IMR-90 (cell line): ENCODE data around the gene UGT1A3. TPM values are rescaled to one million over a fixed set of nuclear protein-coding genes. Genes with fewer than 3 reads are reported as not detected.

Source experiments
- ATAC-seq: fragments of 200-7000 bp; cut with Tn5 transposase; 2 replicates; pipeline ENCODE4 v1.9.1; 2020; ENCODE audit warnings: low read depth, mild to moderate bottlenecking, moderate library complexity
- BruUV-seq: library from RNA; stranded (reverse); fragments of 400-500 nt; replicated peaks from 2 replicates; lab custom pipeline; 2021; lab: Mats Ljungman, UMichigan
- CTCF ChIA-PET: fragments of 300-600 bp; formaldehyde crosslinking; extraction: SDS; loops from one replicate; lab custom pipeline; 2021; ENCODE audit warnings: antibody characterized with exemption; lab: Yijun Ruan, JAX
- POLR2A ChIA-PET: fragments of 300-600 bp; sonication (Branson Sonifier 250); formaldehyde crosslinking; loops from one replicate; lab custom pipeline; 2022; ENCODE audit warnings: antibody characterized with exemption; ENCODE audit not compliant: unreplicated experiment; lab: Charles Lee
- DNase-seq: peaks from one replicate; pipeline ENCODE4 v3.0.0; 2013
- H2AFZ ChIP-seq: replicated peaks from 2 replicates; pipeline ENCODE3; 2013; ENCODE audit warnings: low read length, mild to moderate bottlenecking; ENCODE audit not compliant: poor library complexity
- H2AK5ac ChIP-seq: 2 replicates; pipeline ENCODE4 v1.6.1; 2013; ENCODE audit warnings: low read depth, low read length, inconsistent platforms
- H2AK9ac ChIP-seq: replicated peaks from 2 replicates; pipeline ENCODE3; 2013; ENCODE audit warnings: mild to moderate bottlenecking, low read depth, low read length, moderate library complexity; ENCODE audit not compliant: poor library complexity
- H2BK120ac ChIP-seq: 2 replicates; pipeline ENCODE4 v1.6.1; 2013; ENCODE audit warnings: low read depth, low read length, inconsistent platforms
- H2BK15ac ChIP-seq: 3 replicates; pipeline ENCODE4 v1.6.1; 2013; ENCODE audit warnings: low read depth, low read length, inconsistent platforms
- H2BK20ac ChIP-seq: 2 replicates; pipeline ENCODE4 v1.6.1; 2013; ENCODE audit warnings: low read depth, mild to moderate bottlenecking, inconsistent platforms, low read length, moderate library complexity
- H2BK5ac ChIP-seq: 2 replicates; pipeline ENCODE4 v1.6.1; 2013; ENCODE audit warnings: mild to moderate bottlenecking, low read depth, low read length, inconsistent platforms; ENCODE audit not compliant: poor library complexity, severe bottlenecking
- H3K14ac ChIP-seq: replicated peaks from 2 replicates; pipeline ENCODE4 v1.6.1; 2013; ENCODE audit warnings: low read depth, low read length, inconsistent platforms
- H3K18ac ChIP-seq: 2 replicates; pipeline ENCODE4 v1.6.1; 2013; ENCODE audit warnings: low read depth, low read length, control low read depth
- H3K23ac ChIP-seq: 2 replicates; pipeline ENCODE4 v1.6.1; 2013; ENCODE audit warnings: low read depth, low read length, inconsistent platforms
- H3K27ac ChIP-seq: 2 replicates; pipeline ENCODE4 v1.5.1; 2013; ENCODE audit warnings: mild to moderate bottlenecking, control low read depth, low read length; ENCODE audit not compliant: insufficient read depth
- H3K27me3 ChIP-seq: 2 replicates; pipeline ENCODE4 v1.6.1; 2013; ENCODE audit warnings: low read length; ENCODE audit not compliant: control insufficient read depth, insufficient read depth
- H3K36me3 ChIP-seq: 2 replicates; pipeline ENCODE4 v1.6.1; 2013; ENCODE audit warnings: low read length, mixed read lengths; ENCODE audit not compliant: control insufficient read depth, insufficient read depth
- H3K4ac ChIP-seq: 2 replicates; pipeline ENCODE4 v1.6.1; 2013; ENCODE audit warnings: low read depth, low read length, inconsistent platforms
- H3K4me1 ChIP-seq: 2 replicates; pipeline ENCODE4 v1.6.1; 2013; ENCODE audit warnings: low read length, mixed read lengths; ENCODE audit not compliant: control insufficient read depth, insufficient read depth
- H3K4me2 ChIP-seq: 2 replicates; pipeline ENCODE4 v1.6.1; 2013; ENCODE audit warnings: low read depth, mild to moderate bottlenecking, control low read depth, low read length, moderate library complexity
- H3K4me3 ChIP-seq: 2 replicates; pipeline ENCODE4 v1.5.1; 2013; ENCODE audit warnings: low read depth, mild to moderate bottlenecking, control low read depth, low read length, moderate library complexity; ENCODE audit not compliant: insufficient read depth
- H3K56ac ChIP-seq: 2 replicates; pipeline ENCODE4 v1.6.1; 2013; ENCODE audit warnings: low read length, inconsistent platforms; ENCODE audit not compliant: insufficient read depth; ENCODE audit errors: extremely low read depth
- H3K79me1 ChIP-seq, 2 experiments: 2 replicates each; pipeline ENCODE4 v1.6.1; 2013; ENCODE audit warnings: low read length in 2 of 2, inconsistent platforms in 1 of 2, low read depth in 1 of 2
- H3K9ac ChIP-seq: 2 replicates; pipeline ENCODE4 v1.6.1; 2013; ENCODE audit warnings: low read depth, low read length, control low read depth
- H3K9me1 ChIP-seq: 2 replicates; pipeline ENCODE4 v1.6.1; 2013; ENCODE audit warnings: low read length, inconsistent platforms; ENCODE audit not compliant: insufficient read depth
- H3K9me3 ChIP-seq: 2 replicates; pipeline ENCODE4 v1.6.1; 2013; ENCODE audit warnings: low read length; ENCODE audit not compliant: control insufficient read depth, insufficient read depth
- H4K20me1 ChIP-seq: 2 replicates; pipeline ENCODE4 v1.6.1; 2013; ENCODE audit warnings: low read length, inconsistent platforms; ENCODE audit not compliant: insufficient read depth
- H4K5ac ChIP-seq: 2 replicates; pipeline ENCODE4 v1.6.1; 2013; ENCODE audit warnings: mild to moderate bottlenecking, low read depth, low read length, control low read depth
- H4K8ac ChIP-seq, 2 experiments: 2 replicates each; pipeline ENCODE4 v1.6.1; 2013; ENCODE audit warnings: low read depth in 2 of 2, low read length in 2 of 2, control low read depth in 1 of 2, inconsistent platforms in 1 of 2
- H4K91ac ChIP-seq: 2 replicates; pipeline ENCODE4 v1.6.1; 2013; ENCODE audit warnings: low read depth, low read length, inconsistent platforms; ENCODE audit not compliant: insufficient read depth
- CHD1 ChIP-seq: IDR thresholded peaks from 2 replicates; pipeline ENCODE4 v1.6.1; 2012; ENCODE audit warnings: low read depth, low read length, improper control_type of control experiment
- MAFK ChIP-seq: IDR thresholded peaks from 2 replicates; pipeline ENCODE4 v1.6.1; 2012; ENCODE audit warnings: low read depth, low read length, improper control_type of control experiment
- MAZ ChIP-seq: IDR thresholded peaks from 2 replicates; pipeline ENCODE4 v1.6.1; 2012; ENCODE audit warnings: low read depth, mild to moderate bottlenecking, low read length, improper control_type of control experiment, moderate library complexity, borderline replicate concordance
- WGBS, 2 experiments: methylation state at CpG; one replicate each; pipeline versions ENCODE4 v1.1.5 to v1.1.7; 2013; ENCODE audit warnings: missing lambda C conversion rate in 2 of 2; ENCODE audit not compliant: insufficient read length in 1 of 2; ENCODE audit errors: extremely low coverage in 2 of 2; 5-methylcytosine and 5-hydroxymethylcytosine counted together
- dilution Hi-C: fragments of 300-500 bp; cut with HindIII; formaldehyde crosslinking; loops from one replicate; pipeline ENCODE4 v1.14.3; 2018; ENCODE audit warnings: low sequenced_read_pairs; ENCODE audit not compliant: unreplicated experiment
- in situ Hi-C: fragments of 300-500 bp; cut with MboI; formaldehyde crosslinking; loops from 3 replicates; pipeline ENCODE4 v1.14.3; 2019; ENCODE audit warnings: low sequenced_read_pairs, inconsistent platforms, mixed read lengths
- intact Hi-C: fragments of 100-400 bp; cut with micrococcal nuclease; formaldehyde crosslinking; loops from 2 replicates; pipeline ENCODE4 v1.10.0; 2022
- polyA plus RNA-seq, 3 experiments: library from polyadenylated mRNA; depleted of rRNA; stranded (reverse); fragments of >200 nt; gene quantifications; 2 replicates each; pipeline ENCODE4 v1.2.3, GENCODE V29; 2012; ENCODE audit warnings: low replicate concordance in 1 of 3
- total RNA-seq: library from RNA; depleted of rRNA; stranded (reverse); fragments of >200 nt; gene quantifications from 2 replicates; pipeline ENCODE4 v1.2.3, GENCODE V29; 2012

UGT1A3 gene
- total and polyA plus RNA-seq, 2 of the 4 experiments (the other 2 are of a cell fraction): not detected

- H3K23ac ChIP-seq: no peak overlapping the region
- H4K5ac ChIP-seq: peak overlapping the region; percentile 100
- H2BK20ac ChIP-seq: no peak overlapping the region
- no peak overlapping the region for H2BK15ac ChIP-seq
- no peak overlapping the region for H3K4ac ChIP-seq
- H2AK9ac ChIP-seq: no peak overlapping the region
- BruUV-seq: no TSS peak
- H3K27ac ChIP-seq: peak overlapping the region; percentile 99; the same call in 1 of the 2 replicates
- H3K14ac ChIP-seq: no peak overlapping the region
- H3K9ac ChIP-seq: peak overlapping the region; percentile 48; the same call in 1 of the 2 replicates
- H3K4me2 ChIP-seq: no peak overlapping the region
- no peak overlapping the region for H3K4me3 ChIP-seq
- no peaks in the 10 kb centered on the region for H3K9me1 ChIP-seq
- no peak overlapping the region for H2AFZ ChIP-seq
- dilution Hi-C loops: no loop called here
- no peak overlapping the region for H3K56ac ChIP-seq
- H4K91ac ChIP-seq: peak overlapping the region; percentile 21; the same call in 1 of the 2 replicates
- TF ChIP-seq MAZ (no peak), MAFK (no peak), CHD1 (no peak)
- intact Hi-C loops: no loop called here
- DNase-seq: no peak
- H3K18ac ChIP-seq: peak overlapping the region; percentile 100
- peaks cover 4% of the 10 kb centered on the region for H3K4me1 ChIP-seq
- WGBS, 2 experiments: no CpG with 5 or more reads among the region's 8 CpGs
- no peaks in the 10 kb centered on the region for H3K27me3 ChIP-seq
- no peak overlapping the region for H2BK120ac ChIP-seq
- no peak for ATAC-seq
- H2AK5ac ChIP-seq: no peak overlapping the region
- in situ Hi-C loops: no loop called here
- no peaks in the 10 kb centered on the region for H3K36me3 ChIP-seq
- ChIA-PET POLR2A (no interaction called here), CTCF (no interaction called here)
- H3K9me3 ChIP-seq: no peaks in the 10 kb centered on the region
- H3K79me1 ChIP-seq: no peaks in the 10 kb centered on the region
- H4K20me1 ChIP-seq: no peaks in the 10 kb centered on the region
- no peak overlapping the region; a peak in 1 of 4 replicates for H4K8ac ChIP-seq
- peak overlapping the region; percentile 55 for H2BK5ac ChIP-seq
These were observed 29.3 kb upstream of the UGT1A3 start for GRCh38 chr2:233699424-233700027.
